Heart right ventricle (tissue), 16 donors: ENCODE data around the gene SFT2D2. TPM values are rescaled to one million over a fixed set of nuclear protein-coding genes. Genes with fewer than 3 reads are reported as not detected.

Source experiments
- ATAC-seq, 8 donors: fragments of 200-7000 bp; cut with Tn5 transposase; one replicate each; pipeline ENCODE4 v1.9.1; 2020; ENCODE audit warnings: mild to moderate bottlenecking in 8 of 8, moderate library complexity in 8 of 8, moderate number of reproducible peaks in 1 of 8
- DNase-seq, 2 donors: peaks; one replicate each; pipeline ENCODE4 v3.0.0-alpha.2; 2020
- H3K27ac ChIP-seq, 10 donors: fragments of 200-600 bp; sonication (generic) in 2 of 10; one replicate each; pipeline versions ENCODE4 v1.5.0 to v1.8.0; 2020 to 2022; ENCODE audit warnings: mild to moderate bottlenecking in 3 of 10
- H3K27me3 ChIP-seq, 7 donors: fragments of 200-600 bp; one replicate each; pipeline ENCODE4 v1.8.0; 2021 to 2022; ENCODE audit warnings: mild to moderate bottlenecking in 2 of 7
- H3K36me3 ChIP-seq, 9 donors: fragments of 200-600 bp; sonication (generic) in 1 of 9; one replicate each; pipeline versions ENCODE4 v1.5.0 to v1.8.0; 2020 to 2022; ENCODE audit warnings: mild to moderate bottlenecking in 2 of 9
- H3K4me1 ChIP-seq, 9 donors: fragments of 200-600 bp; sonication (generic) in 1 of 9; one replicate each; pipeline versions ENCODE4 v1.5.0 to v1.8.0; 2020 to 2022; ENCODE audit warnings: mild to moderate bottlenecking in 4 of 9
- H3K4me3 ChIP-seq, 10 donors: fragments of 200-600 bp; sonication (generic) in 2 of 10; one replicate each; pipeline versions ENCODE4 v1.5.0 to v1.8.0; 2020 to 2022; ENCODE audit warnings: mild to moderate bottlenecking in 7 of 10, moderate library complexity in 2 of 10
- H3K9me3 ChIP-seq, 11 donors: fragments of 200-600 bp in 10 of 11; sonication (generic) in 2 of 11; one replicate each; pipeline versions ENCODE4 v1.5.0 to v1.8.0; 2013 to 2022; ENCODE audit warnings: mild to moderate bottlenecking in 2 of 11, control low read depth in 1 of 11, moderate library complexity in 1 of 11
- WGBS, 2 donors: extraction: QIAGEN DNeasy Blood & Tissue Kit; methylation state at CpG; one replicate each; pipeline ENCODE4 v1.1.7; 2013; ENCODE audit warnings: inconsistent platforms in 1 of 2; 5-methylcytosine and 5-hydroxymethylcytosine counted together
- intact Hi-C, 10 donors: fragments of 100-400 bp; cut with DNase I; formaldehyde crosslinking; loops; one replicate each; pipeline versions ENCODE4 v1.11.1 to v1.14.2; 2022
- polyA plus RNA-seq, 2 donors: library from polyadenylated mRNA; stranded (reverse); fragments of 200-250 nt; gene quantifications; one replicate each; pipeline ENCODE4 v1.2.3, GENCODE V29; 2013
- total RNA-seq, 10 donors: library from RNA; stranded (reverse); fragmentation: NEBNext Ultra II Directional in 3 of 10; extraction: Animal tissue kit (Norgen Biotek cat#: 25700) in 3 of 10; gene quantifications; one replicate each; pipeline versions ENCODE4 v1.2.1 to v1.2.4, GENCODE V29; 2021 to 2023
- TF ChIP-seq, protein P1 (sequence below), 9 donors: fragments of 200-600 bp; sonication (generic) in 2 of 9; IDR thresholded peaks; one replicate each; pipeline versions ENCODE4 v1.5.0 to v1.8.0; 2021 to 2022; ENCODE audit warnings: antibody characterized with exemption in 9 of 9, mild to moderate bottlenecking in 5 of 9, moderate library complexity in 1 of 9
- donor health status: Arrhythmogenic right ventricular cardiomyopathy.
- donor health status: ischemic (EF 13 %, LVEDD 7.1; RV severe dilation, severe dysfunction).
- donor health status: healthy with polysubstance abuse.
- donor health status: DM: no; HTN: yes; CAD: no.
- donor health status: DM: no; HTN: no; CAD: no.
- donor health status: ischemic (EF 25% LVEDD 6.9; RV normal size, moderate dysfunction).
- donor health status: ischemic (EF 25% LVEDD 5.7; RV mildly dilated, moderate dysfunction).
- donor health status: healthy.
- donor health status: DM: yes; HTN: yes; CAD: no.
- donor health status: Ischemic cardiomyopathy.
- donor health status: ischemic (EF 35%, LVEDD 5.7; RV mildly dilated, moderate dysfunction).
- donor health status: nonischemic (EF 11% LVEDD 7.7; RV severe dilation, severe dysfunction).
- donor health status: DM: yes; HTN: yes; CAD: no.
- donor health status: PGD.
- donor health status: ischemic (EF 29% LVEDD 5.4; RV normal size, mild dysfunction).
- donor health status: nonischemic (EF 23%, LVEDD 6.1; RV moderate dilation, normal function).

The SFT2D2 gene
- total and polyA plus RNA-seq, 12 donors = 2.8 to 34.8 (median 15.9) TPM

DNA sequence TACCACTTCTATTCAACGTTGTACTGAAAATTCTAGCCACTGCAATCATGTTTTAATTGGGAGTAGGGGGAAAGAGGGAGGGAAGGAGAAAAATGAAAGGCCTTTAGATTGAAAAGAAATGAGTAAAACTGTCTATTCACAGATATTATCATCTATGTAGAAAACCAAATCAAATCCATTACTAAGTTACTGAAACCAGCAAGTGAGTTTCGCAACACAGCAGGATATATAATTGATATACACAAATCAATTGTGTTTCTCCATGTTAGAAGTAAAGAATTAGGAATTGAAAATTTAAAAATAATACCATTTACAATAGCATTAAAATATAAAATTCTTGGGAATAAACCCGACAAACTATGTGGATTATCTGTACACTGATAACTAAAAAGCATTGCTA, 19.2 kb downstream of the SFT2D2 start:
- DNase-seq (no peak), ATAC-seq (no peak)
- intact Hi-C loops = no loop called here
- no peaks in the 10 kb centered on the region for H3K9me3 ChIP-seq
- TF ChIP-seq, protein P1, sequence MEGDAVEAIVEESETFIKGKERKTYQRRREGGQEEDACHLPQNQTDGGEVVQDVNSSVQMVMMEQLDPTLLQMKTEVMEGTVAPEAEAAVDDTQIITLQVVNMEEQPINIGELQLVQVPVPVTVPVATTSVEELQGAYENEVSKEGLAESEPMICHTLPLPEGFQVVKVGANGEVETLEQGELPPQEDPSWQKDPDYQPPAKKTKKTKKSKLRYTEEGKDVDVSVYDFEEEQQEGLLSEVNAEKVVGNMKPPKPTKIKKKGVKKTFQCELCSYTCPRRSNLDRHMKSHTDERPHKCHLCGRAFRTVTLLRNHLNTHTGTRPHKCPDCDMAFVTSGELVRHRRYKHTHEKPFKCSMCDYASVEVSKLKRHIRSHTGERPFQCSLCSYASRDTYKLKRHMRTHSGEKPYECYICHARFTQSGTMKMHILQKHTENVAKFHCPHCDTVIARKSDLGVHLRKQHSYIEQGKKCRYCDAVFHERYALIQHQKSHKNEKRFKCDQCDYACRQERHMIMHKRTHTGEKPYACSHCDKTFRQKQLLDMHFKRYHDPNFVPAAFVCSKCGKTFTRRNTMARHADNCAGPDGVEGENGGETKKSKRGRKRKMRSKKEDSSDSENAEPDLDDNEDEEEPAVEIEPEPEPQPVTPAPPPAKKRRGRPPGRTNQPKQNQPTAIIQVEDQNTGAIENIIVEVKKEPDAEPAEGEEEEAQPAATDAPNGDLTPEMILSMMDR (IDR thresholded peaks at IDR 0.05) = no peak
- H3K27me3 ChIP-seq = no peaks in the 10 kb centered on the region
- H3K4me3 ChIP-seq = no peak overlapping the region
- H3K36me3 ChIP-seq = peaks cover 0 to 99% (median 12%) of the 10 kb centered on the region in 9 donors
- H3K27ac ChIP-seq = no peak overlapping the region
- WGBS, 2 donors = 87 to 94% methylated on average over 3 of the region's 3 CpGs
- H3K4me1 ChIP-seq = peaks cover 12 to 28% (median 23%) of the 10 kb centered on the region in 9 donors

DNA sequence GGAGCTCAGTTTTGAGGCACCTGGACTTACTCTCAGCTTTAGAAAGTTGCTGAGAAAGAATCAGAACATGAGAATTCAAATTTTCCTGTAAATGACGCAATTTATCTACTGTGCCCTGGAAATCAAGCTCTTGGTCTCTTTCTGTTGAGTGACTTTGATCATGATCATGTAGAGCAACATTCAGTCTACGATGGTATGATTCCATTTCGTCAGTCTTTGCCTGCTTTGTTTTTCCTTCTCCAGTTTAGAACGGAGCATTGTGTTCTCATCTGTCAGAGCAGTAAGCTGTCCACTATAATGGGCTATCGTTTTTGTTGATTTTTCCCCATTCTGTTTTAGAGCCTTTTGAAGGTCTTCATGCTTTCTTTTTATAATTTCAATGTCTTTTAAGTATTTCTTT, 20.7 kb downstream of the SFT2D2 start:
- Histone ChIP-seq H3K27me3 (no peaks in the 10 kb centered on the region), H3K9me3 (no peaks in the 10 kb centered on the region), H3K4me3 (no peak overlapping the region), H3K27ac (no peak overlapping the region), H3K4me1 (peaks cover 12 to 28% (median 23%) of the 10 kb centered on the region in 9 donors), H3K36me3 (peaks cover 0 to 98% (median 12%) of the 10 kb centered on the region in 9 donors)
- DNase-seq (no peak), ATAC-seq (peak in 1 of 8 donors; percentile 45)
- intact Hi-C loops = no loop called here
- WGBS, 2 donors = 81 to 87% methylated on average over 5 of the region's 5 CpGs
- TF ChIP-seq, protein P1 (IDR thresholded peaks at IDR 0.05) = no peak

DNA sequence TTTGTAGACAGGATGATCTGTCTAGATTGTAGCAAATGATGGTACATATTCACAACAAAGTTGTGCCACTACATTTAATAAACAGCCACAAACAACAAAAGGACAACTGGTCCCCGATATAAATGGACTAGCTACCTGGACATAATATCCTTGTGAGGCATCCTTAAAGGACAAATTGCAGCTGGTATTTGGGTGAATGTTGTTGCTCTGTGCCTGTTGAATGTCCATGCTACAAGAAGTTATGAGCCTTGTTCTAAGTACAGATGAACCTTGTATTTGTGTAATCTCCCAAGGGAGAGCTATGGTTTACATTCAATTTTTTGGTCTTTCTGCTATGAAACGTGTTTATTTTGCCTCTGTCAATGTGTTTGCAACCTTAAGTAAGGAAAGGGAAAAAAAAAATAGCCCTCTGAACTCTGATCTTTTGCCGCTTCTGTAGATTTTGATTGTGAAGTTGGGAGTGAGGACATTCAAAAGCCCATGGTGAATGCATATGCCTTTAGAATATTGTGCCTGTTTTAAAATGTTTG, 26.5 kb downstream of the SFT2D2 start:
- H3K27me3 ChIP-seq = no peaks in the 10 kb centered on the region
- ATAC-seq = no peak
- WGBS, 2 donors = 78 to 79% methylated on average over 3 of the region's 3 CpGs
- H3K36me3 ChIP-seq = peaks cover 0 to 78% (median 3%) of the 10 kb centered on the region in 9 donors
- intact Hi-C loops = no loop called here
- no peak for DNase-seq
- H3K27ac ChIP-seq = no peak overlapping the region
- peaks cover 0 to 26% (median 11%) of the 10 kb centered on the region in 11 donors for H3K9me3 ChIP-seq
- TF ChIP-seq, protein P1 (IDR thresholded peaks at IDR 0.05) = no peak
- no peak overlapping the region for H3K4me3 ChIP-seq
- peaks cover 0 to 6% (median 0%) of the 10 kb centered on the region in 9 donors for H3K4me1 ChIP-seq

DNA sequence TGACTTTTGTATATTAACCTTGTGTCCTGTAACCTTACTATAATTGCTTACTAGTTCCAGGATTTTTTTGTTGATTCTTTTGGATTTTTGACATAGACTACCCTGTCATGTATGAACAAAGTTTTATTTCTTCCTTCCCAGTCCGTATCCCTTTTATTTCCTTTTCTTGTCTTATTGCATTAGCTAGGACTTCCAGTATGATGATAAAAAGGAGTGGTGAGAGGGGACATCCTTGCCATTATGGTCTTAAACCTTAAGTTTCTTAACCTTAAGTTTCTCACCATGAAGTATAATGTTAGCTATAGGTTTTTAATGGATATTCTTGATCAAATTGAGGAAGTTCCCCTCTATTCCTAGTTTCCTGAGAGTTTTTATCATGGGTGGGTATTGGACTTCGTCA, 30.4 kb downstream of the SFT2D2 start:
- H3K27me3 ChIP-seq = no peaks in the 10 kb centered on the region
- WGBS, 2 donors = 97 to 100% methylated on average over 2 of the region's 2 CpGs
- intact Hi-C loops = no loop called here
- ATAC-seq (no peak), DNase-seq (no peak)
- H3K36me3 ChIP-seq = peaks cover 0 to 41% (median 0%) of the 10 kb centered on the region in 9 donors
- TF ChIP-seq, protein P1 (IDR thresholded peaks at IDR 0.05) = no peak
- H3K4me1 ChIP-seq = peaks cover 0 to 16% (median 3%) of the 10 kb centered on the region in 9 donors
- H3K4me3 ChIP-seq = no peak overlapping the region
- no peak overlapping the region for H3K27ac ChIP-seq
- peaks cover 0 to 29% (median 11%) of the 10 kb centered on the region in 11 donors for H3K9me3 ChIP-seq
